HCT116 (cell line): ENCODE results near the gene C10orf105. TPM values are rescaled to one million over a fixed set of nuclear protein-coding genes. Genes with fewer than 3 reads are reported as not detected.

Source experiments
- ATAC-seq: fragments of 200-7000 bp; cut with Tn5 transposase; 2 replicates; pipeline ENCODE4 v1.9.1; 2020; ENCODE audit warnings: mild to moderate bottlenecking, moderate library complexity
- BruUV-seq: library from RNA; stranded (reverse); fragments of 400-500 nt; replicated peaks from 2 replicates; lab custom pipeline; 2021; lab: Mats Ljungman, UMichigan
- CTCF ChIA-PET: fragments of 300-600 bp; sonication (Branson Sonifier 250); formaldehyde crosslinking; loops from one replicate; lab custom pipeline; 2021; ENCODE audit warnings: antibody characterized with exemption; lab: Charles Lee
- POLR2A ChIA-PET: fragments of 300-600, 350-600 bp; sonication (Branson Sonifier 250); formaldehyde crosslinking; loops from one replicate; lab custom pipeline; 2021; ENCODE audit warnings: antibody characterized with exemption; lab: Charles Lee
- RAD21 ChIA-PET, 2 experiments: fragments of 300-600 bp; sonication (Branson Sonifier 250); formaldehyde crosslinking; loops; one replicate each; lab custom pipeline; 2023; ENCODE audit warnings: low total read pairs in 2 of 2; ENCODE audit not compliant: uncharacterized antibody in 2 of 2, unreplicated experiment in 2 of 2, low non-redundant PET in 1 of 2; lab: Charles Lee
- DNase-seq: peaks from one replicate; pipeline ENCODE4 v3.0.0-alpha.2; 2010; ENCODE audit warnings: low read depth, low spot score
- H2AFZ ChIP-seq: fragments of 200-600 bp; shearing (Covaris generic), sonication (generic); 2 replicates; pipeline ENCODE4 v1.6.1; 2017; ENCODE audit warnings: low read depth, mixed run types, mixed read lengths, antibody characterized with exemption, low read length; ENCODE audit not compliant: poor library complexity, severe bottlenecking
- H3K27ac ChIP-seq: 2 replicates; pipeline ENCODE4 v1.5.1; 2012; ENCODE audit warnings: low read depth, low read length
- H3K27me3 ChIP-seq: fragments of 200-600 bp; sonication (generic); 2 replicates; pipeline ENCODE4 v1.6.1; 2016; ENCODE audit warnings: mixed run types, low read length, mixed read lengths; ENCODE audit not compliant: insufficient read depth
- H3K36me3 ChIP-seq, 2 experiments: fragments of 200-500 bp in 1 of 2; fragments of 200-600 bp in 1 of 2; sonication (Bioruptor generic) in 1 of 2; sonication (generic) in 1 of 2; 2 replicates each; pipeline versions ENCODE4 v1.5.1 to v1.6.1; 2014 to 2016; ENCODE audit warnings: low read length in 2 of 2, inconsistent platforms in 1 of 2, mixed read lengths in 1 of 2, mixed run types in 1 of 2; ENCODE audit not compliant: insufficient read depth in 2 of 2, control insufficient read depth in 1 of 2
- H3K4me1 ChIP-seq, 2 experiments: fragments of 200-600 bp in 1 of 2; sonication (generic) in 1 of 2; 2 replicates each; pipeline versions ENCODE4 v1.5.1 to v1.6.1; 2012 to 2017; ENCODE audit warnings: low read length in 2 of 2, inconsistent platforms in 1 of 2, mild to moderate bottlenecking in 1 of 2, mixed read lengths in 1 of 2, mixed run types in 1 of 2, moderate library complexity in 1 of 2; ENCODE audit not compliant: insufficient read depth in 2 of 2, control insufficient read depth in 1 of 2
- H3K4me2 ChIP-seq: fragments of 200-600 bp; sonication (generic); 2 replicates; pipeline ENCODE4 v1.6.1; 2017; ENCODE audit warnings: mixed run types, low read length, mixed read lengths
- H3K4me3 ChIP-seq, 2 experiments: fragments of 200-600 bp in 1 of 2; sonication (generic) in 1 of 2; replicated peaks in 1 of 2; 2 replicates each; pipeline ENCODE4 v1.5.1; 2011 to 2016; ENCODE audit warnings: low read length in 2 of 2, control low read depth in 1 of 2, low read depth in 1 of 2, mild to moderate bottlenecking in 1 of 2, mixed read lengths in 1 of 2, mixed run types in 1 of 2
- H3K79me2 ChIP-seq: fragments of 200-600 bp; sonication (generic); 2 replicates; pipeline ENCODE4 v1.6.1; 2017; ENCODE audit warnings: mild to moderate bottlenecking, mixed run types, low read length, moderate library complexity, mixed read lengths; ENCODE audit not compliant: insufficient read depth
- H3K9ac ChIP-seq: fragments of 200-600 bp; sonication (generic); 2 replicates; pipeline ENCODE4 v1.6.1; 2016; ENCODE audit warnings: low read length, mixed read lengths
- H3K9me2 ChIP-seq: fragments of 200-600 bp; sonication (generic), shearing (Covaris generic); 2 replicates; pipeline ENCODE4 v1.6.1; 2017; ENCODE audit warnings: mixed run types, mild to moderate bottlenecking, moderate library complexity; ENCODE audit not compliant: insufficient read depth
- H3K9me3 ChIP-seq, 2 experiments: fragments of 200-500 bp in 1 of 2; fragments of 200-600 bp in 1 of 2; sonication (Bioruptor generic) in 1 of 2; sonication (generic) in 1 of 2; 2 replicates each; pipeline ENCODE4 v1.6.1; 2014 to 2017; ENCODE audit warnings: low read length in 2 of 2, mixed read lengths in 2 of 2, inconsistent platforms in 1 of 2, low read depth in 1 of 2, mild to moderate bottlenecking in 1 of 2, mixed run types in 1 of 2, moderate library complexity in 1 of 2; ENCODE audit not compliant: control insufficient read depth in 1 of 2, insufficient read depth in 1 of 2
- H4K20me1 ChIP-seq: fragments of 200-600 bp; sonication (generic), shearing (Covaris generic); 2 replicates; pipeline ENCODE4 v1.6.1; 2017; ENCODE audit warnings: mixed run types, mild to moderate bottlenecking, moderate library complexity; ENCODE audit not compliant: insufficient read depth
- CEBPB ChIP-seq: IDR thresholded peaks from 2 replicates; pipeline ENCODE4 v1.6.1; 2012; ENCODE audit warnings: low read depth
- ELF1 ChIP-seq: IDR thresholded peaks from 2 replicates; pipeline ENCODE4 v1.6.1; 2012; ENCODE audit warnings: low read depth, borderline replicate concordance
- EZH2 ChIP-seq: fragments of 200-600 bp; sonication (generic); IDR thresholded peaks from 2 replicates; pipeline ENCODE4 v1.6.1; 2017; ENCODE audit warnings: antibody characterized with exemption, mixed run types
- TCF7L2 ChIP-seq: IDR thresholded peaks from 2 replicates; pipeline ENCODE4 v1.7.0; 2011; ENCODE audit warnings: borderline replicate concordance, inconsistent platforms; ENCODE audit not compliant: insufficient read depth, insufficient read length; ENCODE audit errors: extremely low read depth
- ZBTB33 ChIP-seq: IDR thresholded peaks from 2 replicates; pipeline ENCODE4 v1.6.1; 2011; ENCODE audit warnings: mild to moderate bottlenecking, low read length, moderate library complexity; ENCODE audit not compliant: insufficient replicate concordance; ENCODE audit errors: extremely low read depth
- ZFX ChIP-seq: fragments of 450-650 bp; IDR thresholded peaks from 2 replicates; pipeline ENCODE4 v1.6.1; 2017
- intact Hi-C: fragments of 100-400 bp; cut with micrococcal nuclease; formaldehyde crosslinking; loops from 2 replicates; pipeline ENCODE4 v1.10.0; 2022
- total RNA-seq: library from RNA; stranded (reverse); gene quantifications from one replicate; pipeline ENCODE4 v1.2.1, GENCODE V29; 2021; ENCODE audit not compliant: unreplicated experiment

The C10orf105 gene
- total RNA-seq, 1 experiment from 2014 or later, result not detected

GRCh38 chr10:71685554-71686232, 33.9 kb downstream of the C10orf105 start:
- H4K20me1 ChIP-seq, result no peaks in the 10 kb centered on the region
- H3K4me1 ChIP-seq, result peaks cover 4 to 10% of the 10 kb centered on the region in 2 experiments; a peak in 3 of 4 replicates
- ChIA-PET CTCF (interaction anchor here (2.9 kb wide), 1 partner anchor 11 kb away, joined by 14 read pairs; no protein-coding TSS in a partner anchor), RAD21 (no interaction called here), POLR2A (no interaction called here)
- no peaks in the 10 kb centered on the region; a peak in 1 of 4 replicates for H3K9me3 ChIP-seq
- H3K79me2 ChIP-seq, result no peaks in the 10 kb centered on the region
- no peak overlapping the region for H3K27ac ChIP-seq
- no peaks in the 10 kb centered on the region for H3K27me3 ChIP-seq
- H3K9ac ChIP-seq, result no peak overlapping the region
- ATAC-seq (no peak), DNase-seq (no peak)
- no peak for TF ChIP-seq CEBPB
- TF ChIP-seq TCF7L2, result no peak
- no peak for TF ChIP-seq ZFX
- TF ChIP-seq ZBTB33, result no peak
- TF ChIP-seq EZH2, result no peak
- no peak for TF ChIP-seq ELF1
- intact Hi-C loops, result no loop called here
- no peaks in the 10 kb centered on the region for H3K9me2 ChIP-seq
- H3K4me2 ChIP-seq, result no peak overlapping the region
- no peak overlapping the region for H3K4me3 ChIP-seq
- BruUV-seq, result no TSS peak
- H3K36me3 ChIP-seq, result no peaks in the 10 kb centered on the region
- no peak overlapping the region for H2AFZ ChIP-seq
